Calu3 (cell line): ENCODE results near the gene ATXN7L3B. TPM values are rescaled to one million over a fixed set of nuclear protein-coding genes. Genes with fewer than 3 reads are reported as not detected.

Experiments used
- Bru-seq: library from RNA; stranded (reverse); fragments of 400-500 nt; gene quantifications from one replicate; lab custom pipeline; 2021; lab: Mats Ljungman, UMichigan
- BruChase-seq, 2 experiments: library from RNA; stranded (reverse); fragments of 400-500 nt; gene quantifications; one replicate each; lab custom pipeline; 2021; lab: Mats Ljungman, UMichigan
- BruUV-seq: library from RNA; stranded (reverse); fragments of 400-500 nt; replicated peaks from 2 replicates; lab custom pipeline; 2021; lab: Mats Ljungman, UMichigan
- CTCF ChIA-PET: fragments of 300-600 bp; sonication (Branson Sonifier 250); formaldehyde crosslinking; loops from one replicate; lab custom pipeline; 2022; ENCODE audit warnings: antibody characterized with exemption; lab: Charles Lee
- DNase-seq: peaks from one replicate; pipeline ENCODE4 v3.0.0; 2022
- H3K27ac Mint-ChIP-seq: one replicate; pipeline ENCODE4 v1.8.0; 2022; ENCODE audit warnings: mixed read lengths; ENCODE audit not compliant: unreplicated experiment
- H3K27me3 Mint-ChIP-seq: one replicate; pipeline ENCODE4 v1.8.0; 2022; ENCODE audit warnings: mixed read lengths; ENCODE audit not compliant: unreplicated experiment
- H3K36me3 Mint-ChIP-seq: one replicate; pipeline ENCODE4 v1.8.0; 2022; ENCODE audit warnings: mild to moderate bottlenecking, moderate library complexity, mixed read lengths; ENCODE audit not compliant: insufficient read depth, unreplicated experiment
- H3K4me1 Mint-ChIP-seq: one replicate; pipeline ENCODE4 v1.8.0; 2022; ENCODE audit warnings: mild to moderate bottlenecking, low read depth, mixed read lengths; ENCODE audit not compliant: unreplicated experiment
- H3K4me3 Mint-ChIP-seq: one replicate; pipeline ENCODE4 v1.8.0; 2022; ENCODE audit warnings: mild to moderate bottlenecking, low read depth, moderate library complexity, mixed read lengths; ENCODE audit not compliant: unreplicated experiment
- H3K9me3 Mint-ChIP-seq: one replicate; pipeline ENCODE4 v1.8.0; 2022; ENCODE audit warnings: low read depth, mixed read lengths; ENCODE audit not compliant: unreplicated experiment
- intact Hi-C: fragments of 100-400 bp; cut with micrococcal nuclease; formaldehyde crosslinking; loops from one replicate; pipeline ENCODE4 v1.10.0; 2022; ENCODE audit not compliant: unreplicated experiment
- long read RNA-seq: library from polyadenylated mRNA; stranded (forward); transcript quantifications from one replicate; pipeline ENCODE4 v2.0.0, GENCODE V29; 2022
- total RNA-seq: library from RNA; stranded (reverse); gene quantifications from 2 replicates; pipeline ENCODE4 v1.2.3, GENCODE V29; 2022
- TF ChIP-seq, protein P1 (sequence below): fragments of 200-600 bp; IDR thresholded peaks from one replicate; pipeline ENCODE4 v1.8.0; 2022; ENCODE audit warnings: antibody characterized with exemption; ENCODE audit not compliant: unreplicated experiment

ATXN7L3B gene, protein sequence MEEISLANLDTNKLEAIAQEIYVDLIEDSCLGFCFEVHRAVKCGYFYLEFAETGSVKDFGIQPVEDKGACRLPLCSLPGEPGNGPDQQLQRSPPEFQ
- 50.6 and 59.7 TPM in 2 replicates for total RNA-seq
- Bru-seq, nascent RNA, result percentile 98 among the genes with signal in this experiment
- percentile 98 among the genes with signal in this experiment for BruChase-seq, experiment 1, labeled RNA remaining after a 6-hour chase
- percentile 99 among the genes with signal in this experiment for BruChase-seq, experiment 2, labeled RNA remaining after a 2-hour chase
- long read RNA-seq, full-length matches to known transcripts, result 233 of 233 reads
- long read RNA-seq, partial matches to known transcripts, result 0 of 233 reads
- long read RNA-seq, other reads (novel, unspliced or antisense), result 0 of 233 reads

DNA sequence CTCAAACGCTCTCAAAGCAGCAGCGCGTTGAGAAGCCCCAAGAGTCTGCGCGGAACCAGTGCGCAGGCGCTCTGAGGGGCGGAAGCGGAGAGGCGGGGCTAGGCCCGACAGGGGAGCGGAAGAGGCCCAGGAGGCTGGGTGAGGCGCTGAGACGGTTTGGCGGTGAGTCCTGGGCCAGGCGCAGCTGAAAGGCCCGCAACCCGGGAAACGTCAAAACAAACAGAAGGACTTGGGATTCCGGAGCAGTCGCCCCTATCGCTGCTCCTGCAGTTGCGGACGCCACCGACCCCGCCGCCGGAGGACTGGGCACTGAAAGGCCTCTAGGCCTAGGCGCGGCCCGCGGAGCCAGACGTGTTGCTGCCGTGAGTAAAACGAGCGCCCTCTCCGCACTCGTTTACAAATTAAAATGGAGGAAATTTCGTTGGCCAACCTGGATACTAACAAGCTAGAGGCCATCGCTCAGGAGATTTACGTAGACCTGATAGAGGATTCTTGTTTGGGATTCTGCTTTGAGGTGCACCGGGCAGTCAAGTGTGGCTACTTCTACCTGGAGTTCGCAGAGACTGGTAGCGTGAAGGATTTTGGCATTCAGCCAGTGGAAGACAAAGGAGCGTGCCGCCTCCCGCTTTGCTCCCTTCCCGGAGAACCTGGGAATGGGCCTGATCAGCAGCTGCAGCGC is at the start of gene ATXN7L3B:
Gene ATXN7L3B (plus strand): TSS at position 129 of the 679 bp plus-strand sequence. CDS start 278 bp downstream, at position 407.
- intact Hi-C loops, result loop anchor here (1.0 to 10.0 kb wide), 6 partner anchors 64 to 593 kb away; no protein-coding TSS in a partner anchor
- Mint-ChIP-seq H3K27ac (peak within 1 kb of the TSS; percentile 100), H3K4me1 (peaks cover 22% of the 10 kb centered on the region), H3K9me3 (no peaks in the 10 kb centered on the region), H3K27me3 (no peaks in the 10 kb centered on the region), H3K36me3 (peaks cover 60% of the 10 kb centered on the region), H3K4me3 (peak within 1 kb of the TSS; percentile 99)
- peak; percentile 98 for DNase-seq
- TSS peak; percentile 71 for BruUV-seq
- TF ChIP-seq, protein P1, sequence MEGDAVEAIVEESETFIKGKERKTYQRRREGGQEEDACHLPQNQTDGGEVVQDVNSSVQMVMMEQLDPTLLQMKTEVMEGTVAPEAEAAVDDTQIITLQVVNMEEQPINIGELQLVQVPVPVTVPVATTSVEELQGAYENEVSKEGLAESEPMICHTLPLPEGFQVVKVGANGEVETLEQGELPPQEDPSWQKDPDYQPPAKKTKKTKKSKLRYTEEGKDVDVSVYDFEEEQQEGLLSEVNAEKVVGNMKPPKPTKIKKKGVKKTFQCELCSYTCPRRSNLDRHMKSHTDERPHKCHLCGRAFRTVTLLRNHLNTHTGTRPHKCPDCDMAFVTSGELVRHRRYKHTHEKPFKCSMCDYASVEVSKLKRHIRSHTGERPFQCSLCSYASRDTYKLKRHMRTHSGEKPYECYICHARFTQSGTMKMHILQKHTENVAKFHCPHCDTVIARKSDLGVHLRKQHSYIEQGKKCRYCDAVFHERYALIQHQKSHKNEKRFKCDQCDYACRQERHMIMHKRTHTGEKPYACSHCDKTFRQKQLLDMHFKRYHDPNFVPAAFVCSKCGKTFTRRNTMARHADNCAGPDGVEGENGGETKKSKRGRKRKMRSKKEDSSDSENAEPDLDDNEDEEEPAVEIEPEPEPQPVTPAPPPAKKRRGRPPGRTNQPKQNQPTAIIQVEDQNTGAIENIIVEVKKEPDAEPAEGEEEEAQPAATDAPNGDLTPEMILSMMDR, result no peak
- CTCF ChIA-PET, result interaction anchor here (0.8 to 2.7 kb wide), 2 partner anchors 9 to 109 kb away, joined by 3 to 14 read pairs; no protein-coding TSS in a partner anchor

DNA sequence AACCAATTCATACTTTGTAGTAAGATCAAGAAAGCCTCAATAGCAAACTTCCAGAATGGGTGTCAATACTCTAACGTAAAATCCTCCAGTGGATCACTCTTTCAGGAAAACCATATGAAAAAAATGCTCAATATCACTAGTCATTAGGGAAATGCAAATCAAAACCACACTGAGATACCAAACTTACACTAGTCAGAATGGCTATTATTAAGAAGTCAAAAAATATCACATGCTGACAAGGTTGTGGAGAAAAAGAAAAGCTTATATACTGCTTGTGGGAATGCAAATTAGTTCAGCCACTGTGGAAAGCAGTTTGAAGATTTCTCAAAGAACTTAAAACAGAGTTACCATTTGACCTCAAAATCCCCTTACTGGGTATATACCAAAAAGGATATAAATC is 49.5 kb upstream of the ATXN7L3B start:
- H3K4me3 Mint-ChIP-seq, result no peak overlapping the region
- no peak overlapping the region for H3K27ac Mint-ChIP-seq
- H3K9me3 Mint-ChIP-seq, result no peaks in the 10 kb centered on the region
- H3K36me3 Mint-ChIP-seq, result no peaks in the 10 kb centered on the region
- DNase-seq, result no peak
- TF ChIP-seq, protein P1, result no peak
- CTCF ChIA-PET, result no interaction called here
- no peaks in the 10 kb centered on the region for H3K27me3 Mint-ChIP-seq
- BruUV-seq, result no TSS peak
- H3K4me1 Mint-ChIP-seq, result peaks cover 33% of the 10 kb centered on the region
- intact Hi-C loops, result no loop called here

DNA sequence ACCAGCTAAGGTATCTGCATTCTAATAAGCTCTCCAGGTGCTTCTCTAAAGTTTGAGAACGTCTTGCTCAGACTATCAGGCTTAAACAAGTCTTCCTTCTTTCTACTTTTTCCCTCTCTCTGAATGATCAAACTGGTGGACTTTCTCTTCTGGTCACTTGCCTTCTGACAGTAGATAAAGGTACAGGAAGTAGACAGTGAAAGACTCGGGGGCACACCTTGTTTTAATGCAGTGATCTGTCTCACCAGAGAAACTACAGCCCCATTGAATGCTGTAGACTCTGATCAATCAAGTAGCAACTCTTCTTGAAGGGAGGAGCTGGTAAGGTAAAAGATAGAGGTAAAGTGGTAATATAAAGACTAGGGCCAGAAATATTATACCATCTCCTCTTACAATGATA is 48.1 kb upstream of the ATXN7L3B start:
- Mint-ChIP-seq H3K9me3 (no peaks in the 10 kb centered on the region), H3K27ac (peak overlapping the region; percentile 48), H3K27me3 (no peaks in the 10 kb centered on the region), H3K4me3 (no peak overlapping the region), H3K4me1 (peaks cover 28% of the 10 kb centered on the region), H3K36me3 (no peaks in the 10 kb centered on the region)
- no peak for DNase-seq
- TF ChIP-seq, protein P1, result no peak
- no TSS peak for BruUV-seq
- CTCF ChIA-PET, result interaction anchor here (0.6 kb wide), 1 partner anchor 300 kb away, joined by 3 read pairs; no protein-coding TSS in a partner anchor
- intact Hi-C loops, result no loop called here

DNA sequence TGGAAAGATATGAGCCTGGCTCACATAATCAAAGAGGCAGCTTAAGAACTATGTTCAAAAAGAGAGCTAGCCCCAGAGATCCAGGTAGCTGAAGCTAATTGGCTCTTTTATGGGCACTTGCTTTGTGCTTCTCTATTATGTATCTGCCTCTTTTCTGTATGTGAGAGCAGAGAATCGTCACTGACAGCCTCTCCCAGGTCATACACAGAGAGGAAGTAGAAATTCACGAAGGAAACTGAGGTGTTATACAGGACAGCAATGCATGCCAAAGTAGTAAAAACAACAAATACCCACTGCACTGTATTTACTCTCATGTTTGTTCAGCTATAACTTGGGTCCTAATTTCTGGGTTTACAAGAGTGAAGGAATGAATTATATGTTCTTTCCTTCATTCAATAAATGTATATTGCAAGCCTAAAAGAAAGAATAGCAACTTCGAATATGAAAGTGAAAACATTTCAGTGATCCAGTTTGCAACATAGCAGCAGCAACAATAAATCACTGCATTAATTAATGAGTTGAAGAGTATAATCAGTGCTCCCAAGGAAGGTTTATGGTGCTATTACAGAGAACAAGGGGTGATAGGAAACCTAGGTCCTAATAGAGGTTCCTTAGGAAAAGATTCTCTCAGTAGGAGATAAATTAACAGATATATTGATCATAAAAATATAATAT is 47.1 kb upstream of the ATXN7L3B start:
- no peak overlapping the region for H3K27ac Mint-ChIP-seq
- peak overlapping the region; percentile 57 for H3K4me3 Mint-ChIP-seq
- H3K27me3 Mint-ChIP-seq, result no peaks in the 10 kb centered on the region
- intact Hi-C loops, result no loop called here
- CTCF ChIA-PET, result interaction anchor here (0.8 kb wide), 1 partner anchor 104 kb away, joined by 3 read pairs; no protein-coding TSS in a partner anchor
- TF ChIP-seq, protein P1, result no peak
- no peak for DNase-seq
- no peaks in the 10 kb centered on the region for H3K36me3 Mint-ChIP-seq
- peaks cover 28% of the 10 kb centered on the region for H3K4me1 Mint-ChIP-seq
- no peaks in the 10 kb centered on the region for H3K9me3 Mint-ChIP-seq
- BruUV-seq, result no TSS peak
